Measurements from ENCODE around the gene SPEG. TPM values are rescaled to one million over a fixed set of nuclear protein-coding genes. Genes with fewer than 3 reads are reported as not detected.

Gene SPEG
- total RNA-seq, 1 donor from 2014 or later, result 5.6 TPM

- Histone ChIP-seq H3F3A (ENCODE audit: low read depth) (peaks cover 17% of the 10 kb centered on the region), H3K4me3 (no peak overlapping the region), H3K36me3 (no peaks in the 10 kb centered on the region), H3K4me1 (peaks cover 32% of the 10 kb centered on the region), H2AFZ (replicated peaks) (no peak overlapping the region), H3K9me3 (ENCODE audit: low read depth) (no peaks in the 10 kb centered on the region), H3K9ac (no peak overlapping the region), H3K27me3 (no peaks in the 10 kb centered on the region), H3K27ac (no peak overlapping the region), H3K4me2 (no peak overlapping the region), H3K79me2 (ENCODE audit: low read depth) (no peaks in the 10 kb centered on the region), H4K20me1 (ENCODE audit: low read depth) (no peaks in the 10 kb centered on the region)
- no peak for DNase-seq (ENCODE audit: low spot score)
- peak overlapping the region; percentile 19 for H3K27ac Mint-ChIP-seq
- H3K9me3 Mint-ChIP-seq, result no peaks in the 10 kb centered on the region
- H3K4me1 Mint-ChIP-seq, result peaks cover 37% of the 10 kb centered on the region
- H3K27me3 Mint-ChIP-seq (ENCODE audit: insufficient read depth, low read depth), result peaks cover 7% of the 10 kb centered on the region
- peaks cover 2% of the 10 kb centered on the region for H3K36me3 Mint-ChIP-seq
- H3K4me3 Mint-ChIP-seq, result peak overlapping the region; percentile 62
- TF ChIP-seq EZH2 (IDR thresholded peaks at IDR 0.05), result no peak
- no peak for TF ChIP-seq CTCF (IDR thresholded peaks at IDR 0.05)
These were observed 24.4 kb downstream of the SPEG start for GRCh38 chr2:219458996-219459395.

- Histone ChIP-seq H3K27ac (no peak overlapping the region), H3K4me3 (no peak overlapping the region), H3K36me3 (no peaks in the 10 kb centered on the region), H4K20me1 (ENCODE audit: low read depth) (no peaks in the 10 kb centered on the region), H3K9me3 (ENCODE audit: low read depth) (no peaks in the 10 kb centered on the region), H3K4me2 (peak overlapping the region; percentile 74), H3K27me3 (no peaks in the 10 kb centered on the region), H2AFZ (replicated peaks) (no peak overlapping the region), H3K79me2 (ENCODE audit: low read depth) (no peaks in the 10 kb centered on the region), H3F3A (ENCODE audit: low read depth) (peaks cover 17% of the 10 kb centered on the region), H3K4me1 (peaks cover 29% of the 10 kb centered on the region), H3K9ac (no peak overlapping the region)
- peaks cover 31% of the 10 kb centered on the region for H3K4me1 Mint-ChIP-seq
- no peaks in the 10 kb centered on the region for H3K9me3 Mint-ChIP-seq
- peak; percentile 82 for DNase-seq (ENCODE audit: low spot score)
- H3K4me3 Mint-ChIP-seq, result peak overlapping the region; percentile 63
- H3K27me3 Mint-ChIP-seq (ENCODE audit: insufficient read depth, low read depth), result peaks cover 6% of the 10 kb centered on the region
- H3K36me3 Mint-ChIP-seq, result peaks cover 2% of the 10 kb centered on the region
- TF ChIP-seq EZH2phosphoT487 (IDR thresholded peaks at IDR 0.05), result no peak
- TF ChIP-seq EZH2 (IDR thresholded peaks at IDR 0.05), result no peak
- TF ChIP-seq CTCF (IDR thresholded peaks at IDR 0.05), result peak; percentile 86
- peak overlapping the region; percentile 74 for H3K27ac Mint-ChIP-seq
These were observed 25.0 kb downstream of the SPEG start for GRCh38 chr2:219459460-219460311.

GRCh38 chr2:219460424-219460926 is 25.8 kb downstream of the SPEG start:
- peak overlapping the region; percentile 15 for H3K4me3 ChIP-seq

More at GRCh38 chr2:219460424-219460926, 25.8 kb downstream of the SPEG start:
- no peak overlapping the region for H3K9ac ChIP-seq
- Mint-ChIP-seq H3K27ac (peak overlapping the region; percentile 74), H3K9me3 (no peaks in the 10 kb centered on the region), H3K27me3 (ENCODE audit: insufficient read depth, low read depth) (peaks cover 5% of the 10 kb centered on the region), H3K4me3 (peak overlapping the region; percentile 63), H3K4me1 (peaks cover 30% of the 10 kb centered on the region), H3K36me3 (peaks cover 2% of the 10 kb centered on the region)
- DNase-seq (ENCODE audit: low spot score), result peak; percentile 92
- no peaks in the 10 kb centered on the region for H3K36me3 ChIP-seq
- H3K4me2 ChIP-seq, result peak overlapping the region; percentile 74
- no peak overlapping the region for H3K27ac ChIP-seq
- TF ChIP-seq EZH2 (IDR thresholded peaks at IDR 0.05) (no peak), CTCF (IDR thresholded peaks at IDR 0.05) (no peak), EZH2phosphoT487 (IDR thresholded peaks at IDR 0.05) (no peak)
- peaks cover 29% of the 10 kb centered on the region for H3K4me1 ChIP-seq
- no peaks in the 10 kb centered on the region for H3K27me3 ChIP-seq
- H3K79me2 ChIP-seq (ENCODE audit: low read depth), result no peaks in the 10 kb centered on the region
- no peak overlapping the region for H2AFZ ChIP-seq (replicated peaks)
- no peaks in the 10 kb centered on the region for H3K9me3 ChIP-seq (ENCODE audit: low read depth)
- peaks cover 17% of the 10 kb centered on the region for H3F3A ChIP-seq (ENCODE audit: low read depth)
- no peaks in the 10 kb centered on the region for H4K20me1 ChIP-seq (ENCODE audit: low read depth)

All from neural progenitor cell (in vitro differentiated cells).